Right forelimb (tissue), 1 donor: ENCODE measurements around the gene CBX7.
"Not testable (repeated sequence)": the region's sequence is repeated elsewhere in the genome, so short reads cannot be mapped to it uniquely, and the experiment has no call there.

Experiments used
- DNase-seq: peaks from one replicate; pipeline ENCODE4 v3.0.0-alpha.2; 2018

The CBX7 gene

GRCh38 chr22:39173787-39174497, 21.5 kb upstream of the CBX7 start:
- no peak for DNase-seq

GRCh38 chr22:39173050-39173706, 20.7 kb upstream of the CBX7 start:
- DNase-seq = no peak

DNA sequence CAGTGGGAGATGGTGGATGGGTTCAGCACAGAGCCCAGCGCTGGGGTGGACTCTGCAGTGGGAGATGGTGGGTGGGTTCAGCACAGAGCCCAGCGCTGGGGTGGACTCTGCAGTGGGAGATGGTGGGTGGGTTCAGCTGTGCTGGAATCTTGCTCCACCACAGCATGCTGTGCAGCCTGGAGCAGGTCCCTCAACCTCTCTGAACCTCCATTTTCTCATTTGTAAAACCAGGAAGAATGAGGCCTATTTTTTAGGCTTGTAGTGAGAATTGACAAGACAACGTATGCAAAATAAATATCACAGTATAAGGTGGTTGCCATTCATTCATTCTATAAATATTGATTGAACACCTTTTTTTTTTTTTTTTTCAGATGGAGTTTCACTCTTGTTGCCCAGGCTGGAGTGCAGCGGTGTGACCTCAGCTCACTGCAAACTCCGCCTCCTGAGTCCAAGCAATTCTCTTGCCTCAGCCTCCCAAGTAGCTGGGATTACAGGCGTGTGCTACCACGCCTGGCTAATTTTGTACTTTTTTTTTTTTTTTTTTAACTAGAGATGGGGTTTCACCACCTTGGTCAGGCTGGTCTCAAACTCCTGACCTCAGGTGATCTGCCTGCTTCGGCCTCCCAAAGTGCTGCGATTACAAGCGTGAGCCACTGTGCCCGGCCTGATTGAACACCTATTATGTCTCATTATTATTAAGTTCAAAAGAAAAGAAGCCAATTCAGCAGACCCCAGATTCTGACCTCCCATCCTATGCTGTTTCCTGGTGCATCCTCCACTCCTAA, 20.0 kb upstream of the CBX7 start:
- not testable (repeated sequence) for DNase-seq

- DNase-seq = no peak
Measured at GRCh38 chr22:39171623-39172264, 19.3 kb upstream of the CBX7 start.

DNA sequence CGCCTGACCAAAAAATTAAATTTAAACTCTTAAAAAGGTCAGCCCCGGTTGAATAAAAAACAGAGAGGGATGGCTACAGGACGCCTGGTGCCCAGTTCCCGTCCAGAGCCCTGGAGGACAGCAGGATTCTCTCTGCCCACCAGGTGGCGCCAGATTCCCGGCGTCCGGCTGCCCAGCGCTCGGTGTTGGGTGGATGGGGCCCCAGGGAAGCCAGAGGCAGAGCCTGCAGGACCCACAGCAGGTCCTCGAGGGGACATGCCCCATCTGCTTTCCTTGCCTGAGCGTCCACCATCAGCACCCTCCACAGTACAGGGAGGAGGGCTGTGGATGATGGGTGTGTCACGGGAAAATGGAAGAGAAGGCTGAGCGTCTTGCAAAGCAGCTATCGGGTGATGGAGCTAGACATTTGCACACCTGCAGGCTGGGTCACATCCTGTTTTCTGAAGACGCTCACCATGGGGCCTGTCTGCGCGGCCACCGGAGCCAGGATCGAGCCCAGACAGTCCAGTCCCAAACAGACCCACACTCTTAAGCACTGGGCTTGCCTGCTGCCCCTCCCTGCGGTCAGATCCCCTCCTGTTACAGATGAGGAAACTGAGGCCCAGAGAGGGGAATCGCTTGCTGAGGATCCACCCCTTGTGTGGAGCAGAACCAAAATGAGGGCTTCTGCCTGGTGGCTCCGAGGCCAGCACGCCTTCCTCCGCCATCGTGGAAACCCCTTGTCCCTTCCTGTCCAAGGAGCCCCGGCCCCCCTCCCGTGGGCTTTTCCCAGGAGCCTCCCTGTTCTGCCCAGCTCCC, 18.5 kb upstream of the CBX7 start:
- peak; percentile 92 for DNase-seq

DNA sequence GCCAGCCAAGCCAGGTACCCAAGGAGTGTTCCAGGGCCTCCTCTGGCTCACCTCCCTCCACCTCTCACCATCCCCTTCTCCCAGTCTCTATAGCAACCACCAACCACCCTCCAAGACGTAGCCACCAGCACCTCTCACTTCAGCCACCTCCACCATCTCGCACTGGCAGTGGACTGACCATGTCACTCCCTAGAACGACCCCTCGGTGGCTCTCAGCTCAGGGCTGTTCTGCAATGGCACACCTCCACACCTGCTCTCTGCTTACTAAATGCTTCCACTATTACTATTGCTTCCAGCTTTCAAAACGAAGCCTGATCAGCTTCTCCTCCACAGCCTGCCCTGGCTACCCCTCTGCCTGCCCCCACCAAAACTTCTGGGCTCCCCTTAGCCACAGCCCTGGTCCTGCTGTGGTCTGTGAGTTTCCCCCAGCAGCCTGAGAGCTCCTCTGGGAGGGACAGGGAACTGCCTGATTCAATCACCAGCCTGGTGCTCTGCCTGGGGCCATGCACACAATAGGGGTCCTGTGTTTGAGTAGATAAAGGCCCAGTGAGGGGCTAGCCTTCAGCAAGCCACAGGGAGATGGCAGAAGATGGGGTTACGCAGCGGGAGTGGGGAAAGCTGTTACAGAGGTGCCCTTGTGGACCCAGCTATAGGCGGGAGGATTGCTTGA, 17.5 kb upstream of the CBX7 start:
- DNase-seq = no peak

- no peak for DNase-seq
Measured at GRCh38 chr22:39166547-39166946, 14.1 kb upstream of the CBX7 start.

GRCh38 chr22:39156093-39156492, 3.6 kb upstream of the CBX7 start:
- peak; percentile 32 for DNase-seq

- DNase-seq = no peak
Measured at GRCh38 chr22:39155421-39155820, 2.9 kb upstream of the CBX7 start.

DNA sequence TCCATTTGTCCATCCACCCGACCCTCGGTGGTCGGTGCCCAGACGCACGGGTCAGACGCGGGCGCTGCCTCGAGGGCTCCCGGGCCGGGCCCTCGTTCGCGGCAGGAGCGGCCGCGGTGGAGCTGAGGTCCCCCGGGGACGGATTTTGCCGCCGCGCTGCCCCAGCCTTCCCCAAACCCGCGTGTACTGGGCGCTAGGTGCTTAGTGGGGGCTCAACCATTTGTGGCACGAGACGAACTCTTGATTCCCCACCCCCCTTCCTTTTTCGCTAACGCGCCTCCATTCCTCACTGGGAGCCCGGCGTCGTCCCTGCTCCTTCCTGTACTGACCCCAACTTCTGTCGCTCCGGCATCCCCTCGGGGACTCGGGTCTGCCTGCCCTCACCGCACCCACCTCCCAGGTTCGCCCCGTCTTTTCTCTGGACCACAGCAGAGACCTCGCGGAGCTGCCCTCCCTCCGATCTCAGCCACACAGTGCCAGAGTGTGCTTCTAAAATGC, 789 bp upstream of the CBX7 start:
- DNase-seq = peak; percentile 45

DNA sequence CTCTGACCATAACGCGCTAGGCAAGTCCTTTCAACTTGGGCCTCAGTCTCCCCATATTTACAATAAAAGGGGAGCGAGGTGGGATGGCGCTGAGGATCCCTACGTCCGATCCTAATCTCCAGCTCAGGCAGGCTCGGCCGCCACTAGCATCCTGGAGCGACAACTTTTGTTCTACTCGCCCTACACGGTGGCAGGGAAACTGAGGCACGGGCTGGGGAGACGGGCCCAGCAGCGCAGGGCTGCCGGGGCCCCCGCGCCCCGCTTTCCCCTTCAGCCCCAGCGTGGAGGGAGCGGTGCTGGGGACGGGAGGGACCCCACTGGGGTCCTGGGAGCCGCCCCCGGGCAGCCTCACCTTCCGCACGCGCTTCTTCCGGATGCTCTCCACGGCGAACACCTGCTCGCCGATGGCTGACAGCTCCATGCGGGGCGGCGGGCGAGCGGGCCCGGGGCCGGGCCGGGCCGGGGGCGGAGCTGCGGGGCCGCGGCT, 413 bp downstream of the CBX7 start:
- DNase-seq = no peak

DNA sequence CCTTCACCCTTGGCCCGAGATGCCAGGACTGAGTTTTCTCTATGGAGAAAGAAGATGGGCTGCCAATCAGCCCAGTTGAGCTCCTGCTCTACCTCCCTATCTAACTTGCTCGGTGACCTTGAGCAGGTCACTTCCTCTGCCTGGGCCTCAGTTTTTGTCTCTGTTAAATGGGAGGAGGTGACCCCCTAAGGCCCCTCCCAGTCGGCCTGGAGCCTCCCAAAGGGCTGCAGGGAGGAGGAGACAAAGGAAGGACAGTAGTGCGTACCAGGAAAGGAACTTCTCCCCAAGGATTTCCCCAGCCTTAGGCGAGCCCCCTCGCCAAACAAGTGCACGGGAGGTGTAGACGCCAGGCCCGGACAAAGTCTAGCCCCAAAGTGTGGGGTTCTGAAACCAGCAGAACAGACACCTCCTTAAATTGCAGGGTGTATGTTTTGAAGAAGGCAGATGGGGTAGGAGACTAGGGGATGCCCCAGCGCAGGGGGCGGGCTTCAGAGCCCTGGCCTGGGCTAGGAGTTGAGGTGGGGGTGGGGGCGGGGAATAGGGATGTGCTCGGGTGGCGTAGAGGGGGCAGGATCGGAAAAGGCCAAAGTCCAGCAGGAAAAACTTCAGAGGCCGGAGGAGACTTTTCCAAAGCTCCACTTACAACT, 1.0 kb downstream of the CBX7 start:
- DNase-seq = peak; percentile 40

DNA sequence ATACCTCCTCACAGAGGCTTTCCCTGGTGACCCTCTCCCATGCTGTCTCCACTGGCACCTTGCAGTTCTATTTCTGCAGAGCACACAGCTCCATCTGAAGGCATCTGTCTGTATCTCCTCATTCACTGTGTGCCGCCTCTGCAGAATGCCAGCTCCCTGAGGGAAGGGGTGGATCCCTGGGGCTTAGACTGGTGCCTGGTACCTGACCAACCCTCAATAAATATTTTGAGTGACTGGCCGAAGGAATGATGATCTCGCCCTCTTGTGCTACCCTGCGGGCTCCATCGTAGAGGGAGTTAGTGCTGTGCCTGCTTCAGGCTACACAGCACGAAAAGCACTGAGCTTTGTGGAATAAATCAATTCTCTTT, 1.6 kb downstream of the CBX7 start:
- DNase-seq = peak; percentile 33

DNA sequence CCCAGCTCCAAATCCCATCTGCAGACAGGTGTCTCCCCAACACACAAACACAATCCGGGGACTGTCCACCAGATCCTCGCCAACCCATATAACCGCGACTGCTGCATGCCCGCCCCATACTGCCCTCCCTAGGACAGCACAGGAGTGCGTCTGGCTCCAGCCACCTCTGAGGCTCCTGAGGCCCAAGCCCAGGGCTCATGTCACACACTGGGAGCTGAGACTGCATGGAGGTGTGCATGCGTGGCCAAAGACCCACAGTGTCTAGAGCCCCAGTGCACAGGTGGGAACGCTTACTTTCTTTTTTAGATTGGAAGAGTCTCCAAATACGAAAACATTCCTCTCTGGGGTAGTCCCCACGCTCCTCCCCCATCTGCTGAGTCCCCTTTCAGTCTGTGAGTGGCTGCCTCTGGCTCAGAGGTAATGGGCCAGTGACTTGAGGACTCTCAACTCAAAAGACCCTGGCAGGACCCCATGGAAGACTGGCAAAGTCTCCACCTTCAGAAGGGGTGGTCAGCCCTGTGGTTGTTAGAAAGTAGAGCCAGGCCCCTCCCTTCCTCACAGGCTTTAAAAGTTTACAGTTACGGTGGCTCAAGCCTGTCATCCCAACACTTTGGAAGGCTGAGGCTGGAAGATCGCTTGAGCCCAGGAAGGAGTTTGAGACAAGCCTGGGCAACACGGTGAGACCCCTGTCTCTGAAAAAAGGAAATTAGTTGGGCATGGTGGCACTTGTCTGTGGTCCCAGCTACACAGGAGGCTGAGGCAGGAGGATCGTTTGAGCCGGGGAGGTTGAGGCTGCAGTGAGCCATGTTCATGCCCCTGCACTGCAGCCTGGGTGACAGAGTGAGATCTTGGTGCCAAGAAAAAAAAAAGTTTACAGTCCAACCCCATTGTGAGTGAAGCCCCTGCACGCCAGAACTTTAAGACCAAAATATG, 2.3 kb downstream of the CBX7 start:
- DNase-seq = peak; percentile 34

DNA sequence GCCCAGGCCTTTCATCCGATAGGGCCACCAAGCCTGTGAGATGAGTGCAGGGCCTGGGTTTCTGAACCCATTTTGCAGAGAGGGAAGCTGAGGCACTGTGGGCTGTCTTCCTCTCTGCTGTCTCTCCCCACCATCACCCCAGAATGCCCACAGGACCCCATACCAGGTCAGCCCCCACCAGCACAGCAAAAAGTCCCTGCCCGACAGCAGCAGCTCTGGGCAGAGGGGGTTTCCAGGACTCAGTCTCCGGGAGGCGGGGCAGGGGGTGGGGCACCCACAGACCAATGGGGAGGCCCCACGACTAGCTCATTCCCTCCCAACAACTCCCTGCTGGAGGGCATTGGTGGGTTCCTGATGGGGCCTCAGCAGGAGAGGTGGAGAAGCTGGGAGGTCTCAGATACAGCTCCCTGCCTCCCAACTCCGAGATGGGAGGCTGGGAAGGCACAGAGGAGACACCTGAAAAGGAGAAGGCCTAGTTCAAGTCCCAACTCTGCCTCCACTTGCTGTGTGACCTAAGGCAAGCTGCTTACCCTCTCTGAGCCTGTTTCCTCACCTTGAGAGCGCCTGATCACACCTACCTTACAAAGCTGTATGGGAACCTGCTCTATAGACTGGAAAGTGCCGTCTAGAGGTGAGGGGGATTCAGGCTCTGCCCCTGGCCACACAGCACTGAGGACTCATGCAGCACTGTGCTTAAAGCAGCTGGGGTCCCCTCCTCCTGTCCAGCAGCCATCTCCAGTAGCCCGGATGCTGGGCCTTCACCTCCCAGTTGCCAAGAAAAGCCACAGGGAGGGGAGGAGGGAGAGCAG, 3.5 kb downstream of the CBX7 start:
- peak; percentile 24 for DNase-seq

DNA sequence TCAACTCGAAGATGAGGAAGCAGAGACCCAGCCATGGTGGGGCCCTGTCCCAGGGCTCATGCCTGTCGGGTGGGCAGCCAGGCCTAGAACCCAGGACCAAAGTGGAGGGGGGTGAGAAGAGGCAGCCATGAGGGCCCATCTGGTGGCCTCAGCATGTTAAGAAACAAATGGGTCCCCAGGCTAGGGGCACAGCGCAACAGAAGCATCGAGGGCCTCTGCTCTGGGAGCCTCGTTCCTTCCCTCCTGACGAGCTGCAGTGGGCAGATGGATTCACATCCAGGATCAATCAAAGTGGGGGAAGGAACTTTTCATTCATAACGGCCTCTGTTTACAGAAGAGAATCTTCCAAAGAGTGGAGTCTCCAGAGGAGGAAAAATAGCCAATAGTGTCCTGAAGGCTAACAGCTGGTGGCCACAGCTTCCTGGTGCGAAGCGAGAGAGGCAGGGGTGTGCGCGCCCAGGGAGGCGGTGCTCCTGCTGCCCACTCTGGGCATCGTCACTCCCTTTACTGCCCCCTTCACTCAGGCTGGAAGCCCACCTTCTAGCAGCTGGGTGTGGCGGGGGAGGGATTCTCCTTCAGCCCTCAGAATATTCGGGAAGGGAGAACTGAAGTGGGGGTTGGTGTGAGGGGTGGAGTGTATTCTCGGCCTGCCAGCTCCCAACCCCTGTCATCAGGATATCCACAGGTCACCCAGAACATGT, 4.3 kb downstream of the CBX7 start:
- peak; percentile 22 for DNase-seq

GRCh38 chr22:39147335-39148025, 5.0 kb downstream of the CBX7 start:
- DNase-seq = peak; percentile 13
